ENCODE measurements around the gene SSH3. TPM values are rescaled to one million over a fixed set of nuclear protein-coding genes. Genes with fewer than 3 reads are reported as not detected.
A peak's percentile ranks its signal among the peaks of the same experiment; 100 is the strongest.

SSH3 gene
- total RNA-seq, 6 donors from 2014 or later = 35.9 to 99.2 (median 53.8) TPM

DNA sequence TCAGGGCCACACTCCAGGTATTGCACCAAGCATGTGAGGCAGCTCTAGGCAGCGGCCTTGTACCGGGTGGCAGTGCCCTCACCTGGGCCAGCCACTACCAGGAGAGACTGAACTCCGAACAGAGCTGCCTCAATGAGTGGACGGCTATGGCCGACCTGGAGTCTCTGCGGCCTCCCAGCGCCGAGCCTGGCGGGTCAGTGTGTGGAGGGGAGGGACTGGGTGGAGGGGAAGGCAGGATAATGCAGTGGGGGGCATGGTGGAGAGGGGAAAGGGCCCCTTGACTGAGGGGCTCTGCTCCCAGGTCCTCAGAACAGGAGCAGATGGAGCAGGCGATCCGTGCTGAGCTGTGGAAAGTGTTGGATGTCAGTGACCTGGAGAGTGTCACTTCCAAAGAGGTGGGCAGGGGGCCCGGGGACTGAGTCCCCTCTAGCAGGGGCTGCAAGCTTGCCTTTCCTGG, 4.2 kb downstream of the SSH3 start:
- Histone ChIP-seq H3K9me3 (no peaks in the 10 kb centered on the region), H3K27ac (no peak overlapping the region), H3K27me3 (no peaks in the 10 kb centered on the region), H3K4me1 (peaks cover 15 to 26% (median 21%) of the 10 kb centered on the region in 4 donors), H3K36me3 (peaks cover 14 to 49% (median 32%) of the 10 kb centered on the region in 4 donors), H3K4me3 (no peak overlapping the region)
- ATAC-seq (ENCODE audit: low FRiP score in 2 of 2) (no peak), DNase-seq (peak; percentile 18 to 71)
- no peak for TF ChIP-seq POLR2A (IDR thresholded peaks at IDR 0.05)
- TF ChIP-seq POLR2AphosphoS5 (IDR thresholded peaks at IDR 0.05) = no peak
- no peak for TF ChIP-seq EP300 (IDR thresholded peaks at IDR 0.05)
- TF ChIP-seq, protein P1, sequence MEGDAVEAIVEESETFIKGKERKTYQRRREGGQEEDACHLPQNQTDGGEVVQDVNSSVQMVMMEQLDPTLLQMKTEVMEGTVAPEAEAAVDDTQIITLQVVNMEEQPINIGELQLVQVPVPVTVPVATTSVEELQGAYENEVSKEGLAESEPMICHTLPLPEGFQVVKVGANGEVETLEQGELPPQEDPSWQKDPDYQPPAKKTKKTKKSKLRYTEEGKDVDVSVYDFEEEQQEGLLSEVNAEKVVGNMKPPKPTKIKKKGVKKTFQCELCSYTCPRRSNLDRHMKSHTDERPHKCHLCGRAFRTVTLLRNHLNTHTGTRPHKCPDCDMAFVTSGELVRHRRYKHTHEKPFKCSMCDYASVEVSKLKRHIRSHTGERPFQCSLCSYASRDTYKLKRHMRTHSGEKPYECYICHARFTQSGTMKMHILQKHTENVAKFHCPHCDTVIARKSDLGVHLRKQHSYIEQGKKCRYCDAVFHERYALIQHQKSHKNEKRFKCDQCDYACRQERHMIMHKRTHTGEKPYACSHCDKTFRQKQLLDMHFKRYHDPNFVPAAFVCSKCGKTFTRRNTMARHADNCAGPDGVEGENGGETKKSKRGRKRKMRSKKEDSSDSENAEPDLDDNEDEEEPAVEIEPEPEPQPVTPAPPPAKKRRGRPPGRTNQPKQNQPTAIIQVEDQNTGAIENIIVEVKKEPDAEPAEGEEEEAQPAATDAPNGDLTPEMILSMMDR (IDR thresholded peaks at IDR 0.05) = no peak
- WGBS, 2 donors = 90 to 94% methylated on average over 10 to 12 of the region's 12 CpGs

GRCh38 chr11:67308031-67308866, 4.9 kb downstream of the SSH3 start:
- no peaks in the 10 kb centered on the region for H3K27me3 ChIP-seq
- TF ChIP-seq EP300 (IDR thresholded peaks at IDR 0.05) (no peak), POLR2AphosphoS5 (IDR thresholded peaks at IDR 0.05) (no peak), POLR2A (IDR thresholded peaks at IDR 0.05) (no peak)
- TF ChIP-seq, protein P1 (IDR thresholded peaks at IDR 0.05) = no peak
- DNase-seq (peak in 1 of 2 donors; percentile 64), ATAC-seq (ENCODE audit: low FRiP score in 2 of 2) (no peak)
- peaks cover 17 to 26% (median 21%) of the 10 kb centered on the region in 4 donors for H3K4me1 ChIP-seq
- H3K9me3 ChIP-seq = no peaks in the 10 kb centered on the region
- no peak overlapping the region for H3K27ac ChIP-seq
- H3K36me3 ChIP-seq = peaks cover 14 to 49% (median 32%) of the 10 kb centered on the region in 4 donors
- 95 to 99% methylated on average over 14 to 19 of the region's 20 CpGs for WGBS, 2 donors
- H3K4me3 ChIP-seq = no peak overlapping the region

DNA sequence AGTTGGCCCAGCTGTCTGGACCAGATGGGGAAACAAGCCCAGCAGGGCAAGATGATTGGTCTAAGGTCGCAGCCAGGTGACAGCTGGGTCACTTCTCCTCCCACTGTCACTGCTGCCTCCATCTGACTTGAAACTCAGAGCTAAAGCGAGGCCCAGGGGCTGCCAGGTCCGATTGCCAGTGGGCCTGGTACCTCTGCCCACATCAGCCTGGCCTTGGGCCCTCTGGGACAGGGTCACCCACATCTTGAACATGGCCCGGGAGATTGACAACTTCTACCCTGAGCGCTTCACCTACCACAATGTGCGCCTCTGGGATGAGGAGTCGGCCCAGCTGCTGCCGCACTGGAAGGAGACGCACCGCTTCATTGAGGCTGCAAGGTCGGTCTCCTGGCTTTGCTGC, 5.8 kb downstream of the SSH3 start:
- Histone ChIP-seq H3K9me3 (no peaks in the 10 kb centered on the region), H3K4me1 (peaks cover 15 to 21% (median 17%) of the 10 kb centered on the region in 4 donors), H3K27ac (no peak overlapping the region), H3K27me3 (no peaks in the 10 kb centered on the region), H3K36me3 (peaks cover 14 to 49% (median 32%) of the 10 kb centered on the region in 4 donors), H3K4me3 (no peak overlapping the region)
- 97 to 98% methylated on average over 7 to 11 of the region's 11 CpGs for WGBS, 2 donors
- ATAC-seq (ENCODE audit: low FRiP score in 2 of 2) (no peak), DNase-seq (peak; percentile 12 to 53)
- TF ChIP-seq EP300 (IDR thresholded peaks at IDR 0.05) (no peak), POLR2A (IDR thresholded peaks at IDR 0.05) (no peak), POLR2AphosphoS5 (IDR thresholded peaks at IDR 0.05) (no peak)
- TF ChIP-seq, protein P1 (IDR thresholded peaks at IDR 0.05) = no peak

- Histone ChIP-seq H3K36me3 (peaks cover 14 to 49% (median 32%) of the 10 kb centered on the region in 4 donors), H3K9me3 (no peaks in the 10 kb centered on the region), H3K4me1 (peaks cover 10 to 16% (median 12%) of the 10 kb centered on the region in 4 donors), H3K27me3 (no peaks in the 10 kb centered on the region), H3K4me3 (no peak overlapping the region), H3K27ac (no peak overlapping the region)
- ATAC-seq (ENCODE audit: low FRiP score in 2 of 2) (no peak), DNase-seq (peak in 1 of 2 donors; percentile 81)
- 95% methylated on average over 13 of the region's 14 CpGs; no CpG with 5 or more reads in 1 of the 2 donors for WGBS, 2 donors
- no peak for TF ChIP-seq EP300 (IDR thresholded peaks at IDR 0.05)
- TF ChIP-seq, protein P1 (IDR thresholded peaks at IDR 0.05) = no peak
- TF ChIP-seq POLR2A (IDR thresholded peaks at IDR 0.05) = no peak
- TF ChIP-seq POLR2AphosphoS5 (IDR thresholded peaks at IDR 0.05) = no peak
These were observed 6.3 kb downstream of the SSH3 start for GRCh38 chr11:67309661-67310061.

All from upper lobe of left lung (tissue), 6 donors.